ENCODE data around the gene ETNPPL.

DNA sequence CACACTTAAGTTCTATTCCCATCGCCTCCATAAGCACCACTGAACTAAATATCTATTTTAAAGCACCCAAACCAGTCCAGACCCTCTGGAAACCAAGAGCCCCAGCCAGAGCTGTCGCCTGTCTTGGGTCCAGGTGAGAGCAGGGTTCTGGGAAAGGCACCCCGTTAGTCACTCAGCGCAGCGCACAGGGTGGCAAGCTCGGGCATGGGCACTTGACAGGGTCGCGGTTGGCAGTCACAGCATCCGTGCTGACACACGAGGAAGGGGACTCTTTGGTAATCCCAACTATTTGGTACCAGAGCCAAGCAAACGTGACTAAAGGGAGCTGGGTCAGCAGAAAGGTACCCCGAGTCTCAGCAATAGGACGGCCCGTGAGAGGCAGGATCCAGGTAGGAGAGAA lies 24.3 kb upstream of the ETNPPL start:
- TF ChIP-seq, protein P1, sequence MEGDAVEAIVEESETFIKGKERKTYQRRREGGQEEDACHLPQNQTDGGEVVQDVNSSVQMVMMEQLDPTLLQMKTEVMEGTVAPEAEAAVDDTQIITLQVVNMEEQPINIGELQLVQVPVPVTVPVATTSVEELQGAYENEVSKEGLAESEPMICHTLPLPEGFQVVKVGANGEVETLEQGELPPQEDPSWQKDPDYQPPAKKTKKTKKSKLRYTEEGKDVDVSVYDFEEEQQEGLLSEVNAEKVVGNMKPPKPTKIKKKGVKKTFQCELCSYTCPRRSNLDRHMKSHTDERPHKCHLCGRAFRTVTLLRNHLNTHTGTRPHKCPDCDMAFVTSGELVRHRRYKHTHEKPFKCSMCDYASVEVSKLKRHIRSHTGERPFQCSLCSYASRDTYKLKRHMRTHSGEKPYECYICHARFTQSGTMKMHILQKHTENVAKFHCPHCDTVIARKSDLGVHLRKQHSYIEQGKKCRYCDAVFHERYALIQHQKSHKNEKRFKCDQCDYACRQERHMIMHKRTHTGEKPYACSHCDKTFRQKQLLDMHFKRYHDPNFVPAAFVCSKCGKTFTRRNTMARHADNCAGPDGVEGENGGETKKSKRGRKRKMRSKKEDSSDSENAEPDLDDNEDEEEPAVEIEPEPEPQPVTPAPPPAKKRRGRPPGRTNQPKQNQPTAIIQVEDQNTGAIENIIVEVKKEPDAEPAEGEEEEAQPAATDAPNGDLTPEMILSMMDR (conservative IDR thresholded peaks at IDR 0.05 in 1 of 2, IDR thresholded peaks at IDR 0.05 in 1 of 2; ENCODE audit: extremely low read depth in 1 of 2, insufficient read depth in 1 of 2, low read depth in 1 of 2, low read length in 2 of 2) = no peak
- no peak for TF ChIP-seq EZH2 (IDR thresholded peaks at IDR 0.05; ENCODE audit: borderline replicate concordance, low read length)

Data from mammary epithelial cell (primary cell).